ENCODE measurements around the gene CRIP1.

DNA sequence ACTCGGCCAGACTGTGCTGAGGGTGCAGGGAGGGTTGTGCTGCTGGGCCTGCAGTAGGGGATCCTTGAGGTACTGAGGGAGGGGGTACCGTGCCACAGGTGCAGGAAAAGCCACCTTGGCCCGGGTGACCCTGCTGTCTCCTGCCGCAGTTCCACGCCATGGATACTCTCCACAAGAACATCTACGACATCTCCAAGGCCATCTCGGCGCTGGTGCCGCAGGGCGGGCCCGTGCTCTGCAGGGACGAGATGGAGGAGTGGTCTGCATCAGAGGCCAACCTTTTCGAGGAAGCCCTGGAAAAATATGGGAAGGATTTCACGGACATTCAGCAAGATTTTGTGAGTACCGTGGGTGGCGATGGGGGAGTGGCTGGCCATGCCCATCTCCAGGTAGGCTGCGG, 26.1 kb upstream of the CRIP1 start:
- TF ChIP-seq, protein P1, sequence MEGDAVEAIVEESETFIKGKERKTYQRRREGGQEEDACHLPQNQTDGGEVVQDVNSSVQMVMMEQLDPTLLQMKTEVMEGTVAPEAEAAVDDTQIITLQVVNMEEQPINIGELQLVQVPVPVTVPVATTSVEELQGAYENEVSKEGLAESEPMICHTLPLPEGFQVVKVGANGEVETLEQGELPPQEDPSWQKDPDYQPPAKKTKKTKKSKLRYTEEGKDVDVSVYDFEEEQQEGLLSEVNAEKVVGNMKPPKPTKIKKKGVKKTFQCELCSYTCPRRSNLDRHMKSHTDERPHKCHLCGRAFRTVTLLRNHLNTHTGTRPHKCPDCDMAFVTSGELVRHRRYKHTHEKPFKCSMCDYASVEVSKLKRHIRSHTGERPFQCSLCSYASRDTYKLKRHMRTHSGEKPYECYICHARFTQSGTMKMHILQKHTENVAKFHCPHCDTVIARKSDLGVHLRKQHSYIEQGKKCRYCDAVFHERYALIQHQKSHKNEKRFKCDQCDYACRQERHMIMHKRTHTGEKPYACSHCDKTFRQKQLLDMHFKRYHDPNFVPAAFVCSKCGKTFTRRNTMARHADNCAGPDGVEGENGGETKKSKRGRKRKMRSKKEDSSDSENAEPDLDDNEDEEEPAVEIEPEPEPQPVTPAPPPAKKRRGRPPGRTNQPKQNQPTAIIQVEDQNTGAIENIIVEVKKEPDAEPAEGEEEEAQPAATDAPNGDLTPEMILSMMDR (IDR thresholded peaks at IDR 0.05; ENCODE audit: low read length) = no peak
- no peak for TF ChIP-seq EZH2 (optimal IDR thresholded peaks at IDR 0.05; ENCODE audit: low read depth, low read length)

All from MM.1S (cell line).